Transverse colon (tissue), 4 donors: ENCODE results near the gene PRKACG.

Experiments used
- POLR2A ChIP-seq: fragments of 450-650 bp; IDR thresholded peaks from one replicate; pipeline ENCODE4 v1.6.1; 2016; ENCODE audit warnings: antibody characterized with exemption, mild to moderate bottlenecking, moderate library complexity
- POLR2AphosphoS5 ChIP-seq, 3 donors: sonication (generic); formaldehyde crosslinking; IDR thresholded peaks; one replicate each; pipeline ENCODE4 v1.6.1; 2016; ENCODE audit warnings: antibody characterized with exemption in 3 of 3
- TF ChIP-seq, protein P1 (sequence below), 5 experiments: fragments of 200-600 bp in 3 of 5; fragments of 450-650 bp in 2 of 5; sonication (generic) in 3 of 5; IDR thresholded peaks; 1 replicate in 2 of 5; 2 replicates in 3 of 5; pipeline ENCODE4 v1.5.1; 2016 to 2017; ENCODE audit warnings: antibody characterized with exemption in 5 of 5, inconsistent platforms in 3 of 5, mild to moderate bottlenecking in 2 of 5, moderate library complexity in 1 of 5

DNA sequence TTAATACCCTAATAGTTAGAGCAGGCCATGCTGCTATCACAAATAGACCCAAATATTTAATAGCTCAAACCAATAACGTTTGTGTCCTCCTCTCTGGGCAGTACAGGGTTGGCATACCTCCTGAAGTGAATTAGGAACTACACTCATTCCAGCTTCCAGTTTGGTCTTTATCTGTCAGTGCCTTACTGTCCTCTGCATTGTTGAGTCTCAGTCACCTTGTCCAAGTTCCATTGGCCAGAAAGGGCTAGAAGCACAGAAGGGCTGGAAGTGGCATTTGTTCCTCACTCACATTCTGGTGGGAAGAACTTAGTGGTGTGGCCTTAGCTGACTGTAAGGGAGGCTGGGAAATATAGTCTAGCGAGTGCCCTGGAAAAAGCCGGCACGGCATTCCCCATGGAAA is 32.8 kb upstream of the PRKACG start:
- TF ChIP-seq, protein P1, sequence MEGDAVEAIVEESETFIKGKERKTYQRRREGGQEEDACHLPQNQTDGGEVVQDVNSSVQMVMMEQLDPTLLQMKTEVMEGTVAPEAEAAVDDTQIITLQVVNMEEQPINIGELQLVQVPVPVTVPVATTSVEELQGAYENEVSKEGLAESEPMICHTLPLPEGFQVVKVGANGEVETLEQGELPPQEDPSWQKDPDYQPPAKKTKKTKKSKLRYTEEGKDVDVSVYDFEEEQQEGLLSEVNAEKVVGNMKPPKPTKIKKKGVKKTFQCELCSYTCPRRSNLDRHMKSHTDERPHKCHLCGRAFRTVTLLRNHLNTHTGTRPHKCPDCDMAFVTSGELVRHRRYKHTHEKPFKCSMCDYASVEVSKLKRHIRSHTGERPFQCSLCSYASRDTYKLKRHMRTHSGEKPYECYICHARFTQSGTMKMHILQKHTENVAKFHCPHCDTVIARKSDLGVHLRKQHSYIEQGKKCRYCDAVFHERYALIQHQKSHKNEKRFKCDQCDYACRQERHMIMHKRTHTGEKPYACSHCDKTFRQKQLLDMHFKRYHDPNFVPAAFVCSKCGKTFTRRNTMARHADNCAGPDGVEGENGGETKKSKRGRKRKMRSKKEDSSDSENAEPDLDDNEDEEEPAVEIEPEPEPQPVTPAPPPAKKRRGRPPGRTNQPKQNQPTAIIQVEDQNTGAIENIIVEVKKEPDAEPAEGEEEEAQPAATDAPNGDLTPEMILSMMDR (IDR thresholded peaks at IDR 0.05) = no peak
- TF ChIP-seq POLR2AphosphoS5 (IDR thresholded peaks at IDR 0.05) (no peak), POLR2A (no peak)
